Adipocyte (in vitro differentiated cells): Measurements from ENCODE around the gene RFXANK.

Experiments
- DNase-seq: peaks from one replicate; pipeline ENCODE4 v3.0.0-alpha.2; 2015; ENCODE audit warnings: low read depth
- H3K27me3 ChIP-seq: replicated peaks from 2 replicates; pipeline ENCODE4 v1.7.0; 2013; ENCODE audit warnings: mild to moderate bottlenecking, low read length, moderate library complexity; ENCODE audit not compliant: control insufficient read depth, insufficient read depth
- H3K36me3 ChIP-seq: 2 replicates; pipeline ENCODE4 v1.7.0; 2013; ENCODE audit warnings: low read length, mild to moderate bottlenecking, moderate library complexity; ENCODE audit not compliant: control insufficient read depth, insufficient read depth, severe bottlenecking
- H3K4me1 ChIP-seq: 2 replicates; pipeline ENCODE4 v1.7.0; 2013; ENCODE audit warnings: mild to moderate bottlenecking, low read length, moderate library complexity; ENCODE audit not compliant: control insufficient read depth, insufficient read depth
- H3K4me3 ChIP-seq: 2 replicates; pipeline ENCODE4 v1.7.0; 2013; ENCODE audit warnings: mild to moderate bottlenecking, low read length, moderate library complexity
- H3K9ac ChIP-seq: 2 replicates; pipeline ENCODE4 v1.7.0; 2013; ENCODE audit warnings: mild to moderate bottlenecking, low read length, moderate library complexity
- H3K9me3 ChIP-seq: 2 replicates; pipeline ENCODE4 v1.7.0; 2013; ENCODE audit warnings: mild to moderate bottlenecking, low read length, moderate library complexity; ENCODE audit not compliant: control insufficient read depth

The RFXANK gene

DNA sequence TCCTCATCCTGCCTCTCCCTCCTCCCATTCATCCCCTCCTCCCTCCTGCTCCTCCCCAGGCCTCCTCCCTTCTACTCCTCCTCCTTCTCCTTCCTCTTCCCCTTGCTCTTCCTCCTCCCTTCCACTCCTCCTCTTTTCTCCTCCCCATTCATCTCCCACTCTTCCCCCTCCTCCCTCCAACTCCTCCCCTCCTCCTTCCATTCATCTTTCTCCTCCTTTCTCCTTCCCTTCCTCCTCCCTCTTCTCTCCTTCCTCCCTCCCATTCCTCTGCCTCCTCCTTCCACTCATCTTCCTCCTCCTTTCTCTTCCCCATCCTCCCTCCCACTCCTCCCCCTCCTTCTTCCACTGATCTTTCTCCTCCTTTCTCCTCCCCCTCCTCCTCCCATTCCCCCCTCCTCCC, 47.6 kb downstream of the RFXANK start:
- Histone ChIP-seq H3K27me3 (peaks cover 16% of the 10 kb centered on the region), H3K4me3 (no peak overlapping the region), H3K9me3 (peaks cover 4% of the 10 kb centered on the region), H3K9ac (no peak overlapping the region), H3K36me3 (no peaks in the 10 kb centered on the region), H3K4me1 (no peaks in the 10 kb centered on the region)
- DNase-seq = no peak

DNA sequence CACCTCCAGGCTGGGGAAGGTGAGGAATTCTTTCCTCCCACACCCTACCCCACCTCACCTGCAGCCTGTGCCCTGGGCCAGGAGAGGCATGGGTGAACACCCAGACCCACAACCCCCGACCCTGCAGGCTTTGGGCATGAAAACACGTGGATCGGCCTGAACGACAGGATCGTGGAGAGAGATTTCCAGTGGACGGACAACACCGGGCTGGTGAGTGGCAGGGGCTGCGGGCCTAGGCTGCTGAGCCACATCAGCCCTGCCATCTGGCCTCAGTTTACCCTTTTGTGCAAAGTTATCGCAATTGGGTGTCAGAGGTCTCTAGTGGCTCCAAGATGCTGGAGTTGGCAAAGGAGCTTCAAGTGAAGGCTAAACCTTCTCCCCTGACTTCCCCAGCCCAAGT, 48.4 kb downstream of the RFXANK start:
- H3K9ac ChIP-seq = no peak overlapping the region
- H3K4me1 ChIP-seq = no peaks in the 10 kb centered on the region
- H3K36me3 ChIP-seq = no peaks in the 10 kb centered on the region
- DNase-seq = no peak
- no peaks in the 10 kb centered on the region for H3K9me3 ChIP-seq
- H3K4me3 ChIP-seq = no peak overlapping the region
- peaks cover 20% of the 10 kb centered on the region for H3K27me3 ChIP-seq

DNA sequence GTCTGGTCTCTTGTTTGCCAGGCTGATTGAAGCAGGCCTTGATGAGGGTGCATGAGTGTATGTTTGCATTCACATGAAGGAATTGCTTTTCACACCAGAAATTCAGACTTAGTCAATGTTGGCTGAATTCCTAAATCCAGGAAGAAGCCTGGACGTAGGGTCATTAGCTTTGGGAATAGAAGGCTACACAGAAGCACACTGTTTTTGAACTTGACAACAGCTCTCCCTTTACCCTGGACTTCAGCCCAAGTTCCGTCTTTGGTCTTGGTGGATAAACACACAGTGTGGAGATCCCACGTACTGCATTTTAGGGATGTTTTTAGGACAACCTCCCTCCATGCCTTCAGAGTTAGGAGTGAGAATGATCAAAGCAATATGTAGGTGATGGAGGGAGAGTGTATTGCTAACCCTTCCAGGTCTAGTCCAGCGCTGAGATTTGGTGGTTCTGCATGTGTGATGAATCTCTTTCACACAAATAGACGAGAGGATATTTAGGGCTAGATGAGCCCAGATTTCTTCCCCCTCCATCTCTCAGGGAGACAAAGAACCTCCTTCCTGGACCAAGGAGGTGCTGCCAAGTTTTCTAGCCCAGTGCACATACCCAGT, 58.2 kb downstream of the RFXANK start:
- DNase-seq = no peak
- Histone ChIP-seq H3K9ac (no peak overlapping the region), H3K4me1 (no peaks in the 10 kb centered on the region), H3K9me3 (no peaks in the 10 kb centered on the region), H3K36me3 (no peaks in the 10 kb centered on the region), H3K4me3 (no peak overlapping the region), H3K27me3 (peaks cover 43% of the 10 kb centered on the region)
